GM10248 (cell line): Measurements from ENCODE around the gene CYP4F11.
"Not testable (repeated sequence)": the region's sequence is repeated elsewhere in the genome, so short reads cannot be mapped to it uniquely, and the experiment has no call there.

ENCODE experiments used
- CTCF ChIA-PET: fragments of 300-600 bp; sonication (Branson Sonifier 250); formaldehyde crosslinking; extraction: SDS; loops from one replicate; lab custom pipeline; 2021; ENCODE audit warnings: antibody characterized with exemption; lab: Yijun Ruan, JAX
- POLR2A ChIA-PET: fragments of 350-650 bp; sonication (Branson Sonifier 250); formaldehyde crosslinking; extraction: SDS; loops from one replicate; lab custom pipeline; 2020; ENCODE audit warnings: antibody characterized with exemption; lab: Yijun Ruan, JAX
- DNase-seq: peaks from one replicate; pipeline ENCODE4 v3.0.0; 2012; ENCODE audit errors: extremely low spot score
- CTCF ChIP-seq: IDR thresholded peaks from 2 replicates; pipeline ENCODE4 v1.5.1; 2012; ENCODE audit warnings: mild to moderate bottlenecking, low read depth; ENCODE audit errors: extremely low read depth, missing control alignments, control extremely low read depth

Gene CYP4F11

GRCh38 chr19:15934332-15935078, at the start of gene CYP4F11:
Gene CYP4F11, minus strand, starts transcription at chr19:15934529. Its CDS starts 121 bp downstream, at chr19:15934408.
- CTCF ChIA-PET, result no interaction called here
- no peak for TF ChIP-seq CTCF
- DNase-seq, result no peak
- POLR2A ChIA-PET, result no interaction called here

GRCh38 chr19:15979293-15979692, 45.0 kb upstream of the CYP4F11 start:
- CTCF ChIA-PET, result no interaction called here
- POLR2A ChIA-PET, result no interaction called here
- no peak for TF ChIP-seq CTCF
- no peak for DNase-seq

- DNase-seq, result no peak
- TF ChIP-seq CTCF, result no peak
- ChIA-PET POLR2A (no interaction called here), CTCF (no interaction called here)
These were observed 43.4 kb upstream of the CYP4F11 start for GRCh38 chr19:15977690-15978089.

- POLR2A ChIA-PET, result no interaction called here
- CTCF ChIA-PET, result no interaction called here
- no peak for DNase-seq
- no peak for TF ChIP-seq CTCF
These were observed 42.7 kb upstream of the CYP4F11 start for GRCh38 chr19:15976836-15977689.

GRCh38 chr19:15974856-15975255, 40.5 kb upstream of the CYP4F11 start:
- CTCF ChIA-PET, result no interaction called here

GRCh38 chr19:15972043-15972442, 37.7 kb upstream of the CYP4F11 start:
- CTCF ChIA-PET, DNase-seq, POLR2A ChIA-PET: not testable (repeated sequence)

More at GRCh38 chr19:15974856-15975255, 40.5 kb upstream of the CYP4F11 start:
- POLR2A ChIA-PET, result no interaction called here
- no peak for DNase-seq
- TF ChIP-seq CTCF, result no peak
